Medulla oblongata (tissue), 1 donor: ENCODE data around the gene XKR8.
A peak's percentile ranks its signal among the peaks of the same experiment; 100 is the strongest.

ENCODE experiments used
- DNase-seq: peaks from one replicate; pipeline ENCODE4 v3.0.0-alpha.2; 2015; ENCODE audit errors: extremely low spot score

XKR8 gene

GRCh38 chr1:27959792-27960603 is at the start of gene XKR8:
Gene XKR8 (plus strand): TSS chr1:27959973. CDS start chr1:27960070, 97 bp downstream.
- DNase-seq: peak; percentile 81

GRCh38 chr1:27912429-27912828 is 47.3 kb upstream of the XKR8 start:
- DNase-seq: no peak

- no peak for DNase-seq
Observed at GRCh38 chr1:27915082-27915575, 44.6 kb upstream of the XKR8 start.

- DNase-seq: no peak
Observed at GRCh38 chr1:27922272-27922671, 37.5 kb upstream of the XKR8 start.

GRCh38 chr1:27928216-27928954 is 31.4 kb upstream of the XKR8 start:
- no peak for DNase-seq

GRCh38 chr1:27931184-27931583 is 28.6 kb upstream of the XKR8 start:
- no peak for DNase-seq

GRCh38 chr1:27931759-27932158 is 28.0 kb upstream of the XKR8 start:
- peak; percentile 12 for DNase-seq

- no peak for DNase-seq
Observed at GRCh38 chr1:27934818-27935549, 24.8 kb upstream of the XKR8 start, which contains the start of gene SMPDL3B. Gene SMPDL3B (plus strand): TSS chr1:27935000. CDS start chr1:27935184, 184 bp downstream.

GRCh38 chr1:27935721-27936120 is 24.1 kb upstream of the XKR8 start:
- no peak for DNase-seq

GRCh38 chr1:27936370-27936769 is 23.4 kb upstream of the XKR8 start:
- no peak for DNase-seq

- no peak for DNase-seq
Observed at GRCh38 chr1:27937524-27937836, 22.3 kb upstream of the XKR8 start.

- DNase-seq: no peak
Observed at GRCh38 chr1:27938488-27938887, 21.3 kb upstream of the XKR8 start.

GRCh38 chr1:27940297-27940696 is 19.5 kb upstream of the XKR8 start:
- DNase-seq: peak; percentile 48

- no peak for DNase-seq
Observed at GRCh38 chr1:27940870-27941560, 18.8 kb upstream of the XKR8 start.

- DNase-seq: no peak
Observed at GRCh38 chr1:27941671-27942540, 17.9 kb upstream of the XKR8 start.

GRCh38 chr1:27945020-27945419 is 14.8 kb upstream of the XKR8 start:
- no peak for DNase-seq

GRCh38 chr1:27949027-27949426 is 10.7 kb upstream of the XKR8 start:
- DNase-seq: no peak

GRCh38 chr1:27951396-27951795 is 8.4 kb upstream of the XKR8 start:
- DNase-seq: no peak

- no peak for DNase-seq
Observed at GRCh38 chr1:27952147-27952546, 7.6 kb upstream of the XKR8 start.

- DNase-seq: no peak
Observed at GRCh38 chr1:27954186-27954585, 5.6 kb upstream of the XKR8 start.

GRCh38 chr1:27955076-27955475 is 4.7 kb upstream of the XKR8 start:
- DNase-seq: no peak
